AML-193 (cell line): ENCODE results near the gene TCF20.

Experiments used
- DNase-seq, 2 experiments: peaks; one replicate each; lab custom pipeline; 2025; lab: John Stamatoyannopoulos, UW

Gene TCF20

DNA sequence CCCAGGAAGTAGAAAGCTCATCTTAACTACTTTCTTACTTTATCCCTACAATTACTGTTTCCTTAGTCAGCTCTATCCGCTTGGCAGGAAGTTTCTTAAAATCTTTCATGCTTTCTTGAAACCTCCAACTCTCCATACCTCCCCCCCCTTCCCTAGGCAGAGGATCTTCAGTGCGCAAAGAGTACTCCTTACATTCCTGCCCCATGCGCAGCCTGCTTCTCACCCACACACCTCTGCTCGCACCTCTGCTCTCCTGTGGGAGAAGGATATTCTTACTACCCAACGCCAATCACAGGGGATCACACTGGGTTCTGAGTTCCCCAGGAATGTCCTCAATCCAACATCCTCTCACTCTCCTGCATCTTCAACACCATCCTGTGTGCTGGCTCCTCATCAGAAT, 12.3 kb downstream of the TCF20 start:
- no peak for DNase-seq

- DNase-seq = no peak
These were observed 13.1 kb downstream of the TCF20 start for GRCh38 chr22:42257386-42257785.

DNA sequence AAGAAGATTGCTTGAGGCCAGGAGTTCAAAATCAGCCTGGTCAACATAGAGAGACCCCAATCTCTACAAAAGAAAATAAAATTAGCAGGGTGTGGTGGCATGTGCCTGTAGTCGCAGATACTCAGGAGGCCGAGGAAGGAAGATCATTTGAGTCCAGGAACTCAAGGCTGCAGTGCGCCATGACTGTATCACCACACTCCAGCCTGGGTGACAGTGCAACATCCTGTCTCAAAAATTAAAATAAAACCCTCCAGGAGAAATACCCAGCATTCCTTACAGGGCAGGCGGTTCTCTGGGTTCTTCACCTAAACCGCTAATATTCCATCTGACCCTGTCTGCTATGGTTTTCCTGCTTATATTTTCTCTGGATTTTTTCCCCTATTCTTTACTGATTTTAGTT, 13.5 kb downstream of the TCF20 start:
- no peak for DNase-seq

DNA sequence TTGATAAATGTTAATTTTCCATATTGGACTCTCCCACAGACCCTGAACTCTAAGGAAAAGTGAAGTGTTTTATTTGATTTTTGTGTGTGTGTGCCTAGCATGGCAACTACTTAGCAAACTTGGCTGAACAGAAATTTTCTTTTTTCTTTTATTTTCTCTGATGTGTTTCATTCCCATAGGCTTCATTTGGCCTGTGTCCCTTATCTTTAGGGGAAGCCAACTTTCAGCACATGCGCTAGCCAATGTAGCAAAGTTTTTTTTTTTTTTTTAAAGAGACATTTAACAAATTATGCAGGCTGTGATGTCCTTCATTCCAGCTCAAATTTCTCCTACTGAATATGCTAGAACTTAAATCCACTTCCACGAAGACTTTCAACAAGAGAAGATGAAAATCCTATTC, 14.2 kb downstream of the TCF20 start:
- DNase-seq = no peak

DNA sequence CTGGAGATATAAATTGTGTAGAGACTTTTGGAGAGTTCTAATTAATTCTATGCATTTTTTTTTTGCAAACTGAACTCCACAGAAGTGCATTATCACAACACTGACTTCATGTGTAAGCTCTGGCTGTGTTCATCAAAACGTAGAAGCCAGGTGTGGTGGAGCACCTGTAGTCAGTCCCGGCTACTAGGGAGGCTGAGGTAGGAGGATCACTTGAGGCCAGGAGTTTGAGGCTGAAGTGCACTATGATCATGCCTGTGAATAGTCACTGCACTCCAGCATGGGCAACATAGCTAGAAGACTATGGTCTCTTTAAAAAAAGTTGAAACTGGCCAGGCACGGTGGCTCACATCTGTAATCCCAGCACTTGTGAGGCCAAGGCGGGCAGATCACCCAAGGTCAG, 20.6 kb downstream of the TCF20 start:
- no peak for DNase-seq

DNA sequence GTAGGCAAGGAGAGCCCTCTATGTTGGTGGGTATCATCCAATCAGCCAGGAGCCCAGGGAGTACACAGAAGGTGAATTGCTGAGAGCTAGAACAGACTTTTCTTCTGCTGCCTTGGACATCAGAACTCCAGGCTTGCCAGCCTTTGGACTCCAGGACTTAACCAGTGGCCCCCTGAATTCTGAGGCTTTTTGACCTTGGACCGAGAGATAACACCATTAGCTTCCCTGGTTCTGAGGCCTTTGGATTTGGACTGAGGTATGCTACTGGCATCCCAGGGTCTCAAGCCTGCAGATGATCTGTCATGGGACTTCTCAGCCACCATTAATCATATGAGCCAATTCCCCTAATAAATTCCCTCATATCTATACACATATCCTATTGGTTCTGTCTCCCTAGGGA, 21.5 kb downstream of the TCF20 start:
- DNase-seq = no peak

GRCh38 chr22:42247596-42247995, 22.9 kb downstream of the TCF20 start:
- DNase-seq = no peak

DNA sequence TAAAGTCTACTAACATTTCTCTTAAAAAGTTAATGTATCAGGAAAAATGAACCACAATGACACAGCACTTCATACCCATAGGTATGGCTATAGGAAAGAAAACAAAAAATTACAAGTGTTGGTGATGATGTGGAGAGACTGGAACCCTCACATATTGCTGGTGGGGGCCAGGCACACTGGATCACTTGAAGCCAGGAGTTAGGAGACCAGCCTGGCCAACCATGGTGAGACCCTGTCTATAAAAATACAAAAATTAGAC, 26.7 kb downstream of the TCF20 start:
- DNase-seq = no peak

DNA sequence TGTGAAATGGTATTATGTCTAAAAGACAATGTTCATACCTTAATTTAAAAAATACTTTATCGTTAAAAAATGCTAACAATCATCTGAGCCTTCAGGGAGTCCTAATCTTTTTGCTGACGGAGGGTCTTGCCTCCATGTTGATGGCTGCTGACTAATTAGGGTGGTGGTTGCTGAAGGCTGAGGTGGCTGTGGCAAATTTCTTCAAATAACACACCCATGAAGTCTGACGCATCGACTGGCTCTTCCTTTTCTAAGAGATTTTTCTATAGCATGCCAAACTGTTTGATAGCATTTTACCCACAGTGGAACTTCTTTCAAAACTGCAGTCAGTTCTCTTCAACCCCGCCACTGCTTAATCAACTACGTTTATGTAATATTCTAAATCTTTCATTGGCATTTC, 33.6 kb downstream of the TCF20 start:
- DNase-seq = no peak

DNA sequence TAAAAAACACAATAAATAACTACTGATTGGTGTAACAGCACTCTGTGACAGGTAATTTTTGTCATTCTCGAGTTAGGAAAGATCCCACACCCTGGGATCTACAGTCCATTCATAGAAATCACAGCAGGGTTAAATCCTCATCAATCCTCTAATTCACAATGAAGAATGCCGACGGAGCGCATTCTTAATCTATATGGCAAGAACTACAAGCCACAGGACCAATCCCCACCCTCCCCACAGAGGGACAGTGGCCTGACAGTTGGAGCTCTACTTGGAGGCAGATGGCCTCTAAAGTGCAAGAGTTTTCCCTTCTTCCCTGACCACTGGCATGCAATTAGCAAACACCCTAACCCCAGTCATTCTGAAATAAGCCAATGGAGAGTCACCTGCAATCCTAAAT, 34.2 kb downstream of the TCF20 start:
- no peak for DNase-seq

- DNase-seq = no peak
These were observed 36.6 kb downstream of the TCF20 start for GRCh38 chr22:42233879-42234278.

DNA sequence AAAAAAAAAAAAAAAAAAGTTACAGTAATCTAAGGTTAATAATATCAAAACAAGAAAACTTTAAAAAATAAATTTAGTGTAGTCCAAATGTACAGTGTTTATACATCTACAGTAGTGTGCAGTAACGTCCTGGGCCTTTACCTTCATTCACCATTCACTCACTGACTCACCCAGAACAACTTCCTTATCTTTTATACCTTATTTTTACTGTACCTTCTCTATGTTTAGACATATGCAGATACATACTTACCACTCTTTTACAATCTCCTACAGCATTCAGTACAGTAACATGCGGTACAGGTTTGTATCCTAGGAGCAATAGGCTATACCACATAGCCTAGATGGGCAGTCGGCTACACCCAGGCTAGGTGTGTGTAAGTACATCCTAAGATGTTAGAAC, 38.5 kb downstream of the TCF20 start:
- DNase-seq = no peak

DNA sequence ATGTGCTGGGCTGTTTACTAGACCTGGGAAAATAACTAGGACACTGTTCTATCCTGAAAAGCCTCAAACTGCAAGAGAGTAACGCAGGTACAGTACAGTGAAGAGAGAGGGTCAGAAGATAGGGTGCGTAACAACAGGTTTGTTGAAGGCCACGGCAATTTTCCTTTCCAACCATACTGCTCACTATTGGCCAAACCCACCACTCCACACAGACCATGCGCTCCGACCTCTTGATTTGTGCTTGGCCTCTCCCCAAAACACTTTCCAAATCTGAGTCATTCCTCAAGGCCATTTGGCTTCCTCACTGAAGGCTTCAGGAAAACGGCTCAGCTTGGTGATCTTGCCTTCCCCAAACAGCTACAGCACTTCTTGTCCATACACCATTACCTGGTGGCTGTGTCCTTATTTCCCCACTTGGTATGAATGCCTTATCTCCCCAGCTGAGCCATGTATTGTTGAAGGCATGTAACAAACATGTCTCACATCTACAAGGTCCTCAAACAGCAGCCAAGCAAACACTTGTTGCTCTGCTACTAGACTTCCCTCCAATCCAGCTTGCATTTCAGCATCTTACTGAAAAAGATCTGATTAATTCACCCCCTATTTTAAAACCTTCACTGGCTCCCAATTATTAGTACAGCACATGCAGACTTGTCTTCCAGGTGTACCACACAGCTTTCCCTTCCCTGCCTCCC, 40.9 kb downstream of the TCF20 start:
- no peak for DNase-seq

DNA sequence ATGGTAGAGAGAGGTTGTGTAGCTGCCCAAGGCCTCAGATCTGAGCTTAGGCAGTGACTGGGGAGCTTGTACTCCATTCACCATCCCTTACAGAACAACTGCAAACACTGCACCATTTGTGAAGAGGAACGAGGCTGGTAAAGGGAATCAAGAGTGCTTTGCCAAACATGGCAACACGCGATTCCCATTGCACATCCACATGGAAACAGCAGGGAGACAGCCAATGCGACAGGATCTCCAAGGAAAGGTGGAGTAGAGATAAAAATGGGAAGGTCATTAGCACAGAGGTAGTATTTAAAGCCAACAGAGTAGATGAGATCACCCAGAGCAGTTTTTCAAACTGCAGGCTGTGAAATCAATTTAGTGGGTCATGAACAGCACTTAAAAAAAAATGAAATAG, 42.0 kb downstream of the TCF20 start:
- no peak for DNase-seq

DNA sequence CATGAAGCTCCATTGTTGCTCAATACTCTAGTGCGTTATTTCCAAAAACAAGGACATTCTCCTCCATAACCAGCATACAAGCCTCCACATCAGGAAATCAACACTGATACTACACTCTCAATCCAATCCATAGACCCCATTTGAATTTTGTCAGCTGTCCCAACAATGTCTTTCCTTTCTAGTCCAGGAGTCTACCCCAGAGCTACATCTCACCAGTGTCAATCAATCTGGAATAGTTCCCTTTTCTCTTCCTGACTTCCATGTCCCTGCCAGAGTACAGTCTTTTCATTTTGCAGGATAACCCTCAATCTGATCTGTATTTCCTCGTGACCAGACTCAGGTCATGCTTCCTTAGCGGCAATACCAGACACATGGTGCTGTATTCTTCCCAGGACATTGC, 43.0 kb downstream of the TCF20 start:
- no peak for DNase-seq

GRCh38 chr22:42225841-42226240, 44.6 kb downstream of the TCF20 start:
- DNase-seq = no peak

- DNase-seq = no peak
These were observed 48.3 kb downstream of the TCF20 start for GRCh38 chr22:42222140-42222539.
